ENCODE data around the gene MTERF1.

DNA sequence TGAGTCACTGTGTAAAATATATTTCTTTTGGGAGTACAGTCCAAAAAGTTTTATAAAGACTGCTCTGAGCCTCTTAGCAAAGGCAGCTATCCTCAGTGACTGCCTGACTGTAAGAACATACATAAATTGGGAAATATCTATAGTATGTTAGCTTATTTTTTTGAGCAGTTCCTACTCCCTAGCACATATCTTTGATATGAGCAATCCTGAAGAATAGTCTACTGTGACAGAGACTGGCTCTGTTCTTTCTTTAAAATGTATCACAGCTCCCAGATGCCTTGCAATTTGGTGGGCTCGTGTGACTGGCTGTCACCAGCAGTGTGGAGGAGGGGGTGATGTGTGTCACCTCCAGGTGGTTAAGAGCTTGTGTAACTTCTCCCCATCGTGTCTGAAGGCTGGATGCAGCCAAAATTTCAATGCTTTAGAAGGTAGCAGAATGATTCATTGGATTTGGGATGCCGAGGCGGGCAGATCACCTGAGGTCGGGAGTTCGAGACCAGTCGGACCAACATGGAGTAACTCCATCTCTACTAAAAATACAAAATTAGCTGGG lies 47.9 kb downstream of the MTERF1 start:
- TF ChIP-seq, protein P1, sequence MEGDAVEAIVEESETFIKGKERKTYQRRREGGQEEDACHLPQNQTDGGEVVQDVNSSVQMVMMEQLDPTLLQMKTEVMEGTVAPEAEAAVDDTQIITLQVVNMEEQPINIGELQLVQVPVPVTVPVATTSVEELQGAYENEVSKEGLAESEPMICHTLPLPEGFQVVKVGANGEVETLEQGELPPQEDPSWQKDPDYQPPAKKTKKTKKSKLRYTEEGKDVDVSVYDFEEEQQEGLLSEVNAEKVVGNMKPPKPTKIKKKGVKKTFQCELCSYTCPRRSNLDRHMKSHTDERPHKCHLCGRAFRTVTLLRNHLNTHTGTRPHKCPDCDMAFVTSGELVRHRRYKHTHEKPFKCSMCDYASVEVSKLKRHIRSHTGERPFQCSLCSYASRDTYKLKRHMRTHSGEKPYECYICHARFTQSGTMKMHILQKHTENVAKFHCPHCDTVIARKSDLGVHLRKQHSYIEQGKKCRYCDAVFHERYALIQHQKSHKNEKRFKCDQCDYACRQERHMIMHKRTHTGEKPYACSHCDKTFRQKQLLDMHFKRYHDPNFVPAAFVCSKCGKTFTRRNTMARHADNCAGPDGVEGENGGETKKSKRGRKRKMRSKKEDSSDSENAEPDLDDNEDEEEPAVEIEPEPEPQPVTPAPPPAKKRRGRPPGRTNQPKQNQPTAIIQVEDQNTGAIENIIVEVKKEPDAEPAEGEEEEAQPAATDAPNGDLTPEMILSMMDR (IDR thresholded peaks at IDR 0.05) = no peak
- no peak for TF ChIP-seq POLR2A (IDR thresholded peaks at IDR 0.05)

Data from uterus (tissue), 2 donors.